Suppressor macrophage treated with lipopolysaccharide for 4 hours (primary cell): ENCODE data around the gene APBB3.
A peak's percentile ranks its signal among the peaks of the same experiment; 100 is the strongest.
"Not testable (repeated sequence)": the region's sequence is repeated elsewhere in the genome, so short reads cannot be mapped to it uniquely, and the experiment has no call there.

Experiments used
- DNase-seq: peaks from one replicate; pipeline ENCODE4 v3.0.0-alpha.2; 2020

Gene APBB3

GRCh38 chr5:140564196-140565023, at the start of gene APBB3, which contains the start of gene SLC35A4:
TSS of gene APBB3 (minus strand) at chr5:140564598. CDS start at chr5:140564245, 353 bp downstream.
TSS of gene SLC35A4 (plus strand) at chr5:140564828. CDS start at chr5:140567170, 2,342 bp downstream.
- DNase-seq, result peak; percentile 99

- DNase-seq, result no peak
These were observed 46.7 kb upstream of the APBB3 start for GRCh38 chr5:140611020-140611521.

GRCh38 chr5:140609126-140609525, 44.7 kb upstream of the APBB3 start:
- peak; percentile 83 for DNase-seq

GRCh38 chr5:140608722-140609121, 44.3 kb upstream of the APBB3 start:
- no peak for DNase-seq

GRCh38 chr5:140607031-140607430, 42.6 kb upstream of the APBB3 start:
- DNase-seq, result peak; percentile 59

GRCh38 chr5:140605879-140606278, 41.5 kb upstream of the APBB3 start:
- no peak for DNase-seq

GRCh38 chr5:140603734-140604133, 39.3 kb upstream of the APBB3 start:
- no peak for DNase-seq

GRCh38 chr5:140603446-140603698, 39.0 kb upstream of the APBB3 start:
- DNase-seq, result not testable (repeated sequence)

GRCh38 chr5:140602147-140602546, 37.7 kb upstream of the APBB3 start:
- peak; percentile 84 for DNase-seq

GRCh38 chr5:140600096-140600495, 35.7 kb upstream of the APBB3 start:
- no peak for DNase-seq

GRCh38 chr5:140598836-140599235, 34.4 kb upstream of the APBB3 start:
- no peak for DNase-seq

GRCh38 chr5:140596321-140596741, 31.9 kb upstream of the APBB3 start:
- DNase-seq, result no peak

- peak; percentile 96 for DNase-seq
These were observed 31.3 kb upstream of the APBB3 start for GRCh38 chr5:140595538-140596300.

- DNase-seq, result no peak
These were observed 29.8 kb upstream of the APBB3 start for GRCh38 chr5:140594169-140594568.

- not testable (repeated sequence) for DNase-seq
These were observed 28.7 kb upstream of the APBB3 start for GRCh38 chr5:140593070-140593469.

GRCh38 chr5:140591747-140592372, 27.5 kb upstream of the APBB3 start:
- peak; percentile 74 for DNase-seq

GRCh38 chr5:140590861-140591260, 26.5 kb upstream of the APBB3 start:
- DNase-seq, result no peak

GRCh38 chr5:140588311-140589070, 24.1 kb upstream of the APBB3 start:
- peak; percentile 75 for DNase-seq

GRCh38 chr5:140587495-140587894, 23.1 kb upstream of the APBB3 start:
- DNase-seq, result no peak

GRCh38 chr5:140579188-140579747, 14.9 kb upstream of the APBB3 start:
- DNase-seq, result not testable (repeated sequence)

GRCh38 chr5:140576776-140577201, 12.4 kb upstream of the APBB3 start:
- peak; percentile 42 for DNase-seq

- DNase-seq, result peak; percentile 87
These were observed 10.9 kb upstream of the APBB3 start for GRCh38 chr5:140575309-140575708.
